Activated naive CD4-positive, alpha-beta T cell treated with anti-CD3 and anti-CD28 coated beads for 36 hours (primary cell): ENCODE measurements around the gene EXOC3L4. TPM values are rescaled to one million over a fixed set of nuclear protein-coding genes. Genes with fewer than 3 reads are reported as not detected.
"Not testable (repeated sequence)": the region's sequence is repeated elsewhere in the genome, so short reads cannot be mapped to it uniquely, and the experiment has no call there.

Experiments used
- CTCF ChIA-PET: fragments of 350-600 bp; sonication (Branson Sonifier 250); formaldehyde crosslinking; loops from one replicate; lab custom pipeline; 2021; ENCODE audit warnings: antibody characterized with exemption; lab: Charles Lee
- DNase-seq: peaks from one replicate; pipeline ENCODE4 v3.0.0-alpha.2; 2020
- H3K27ac Mint-ChIP-seq: one replicate; pipeline ENCODE4 v1.8.0; 2021; ENCODE audit warnings: mild to moderate bottlenecking, mixed read lengths
- H3K27me3 Mint-ChIP-seq: one replicate; pipeline ENCODE4 v1.8.0; 2021; ENCODE audit warnings: low read depth, mixed read lengths
- H3K36me3 Mint-ChIP-seq: one replicate; pipeline ENCODE4 v1.8.0; 2021; ENCODE audit warnings: low read depth, mixed read lengths
- H3K4me1 Mint-ChIP-seq: one replicate; pipeline ENCODE4 v1.8.0; 2021; ENCODE audit warnings: low read depth, mixed read lengths
- H3K4me3 Mint-ChIP-seq: one replicate; pipeline ENCODE4 v1.8.0; 2021; ENCODE audit warnings: mild to moderate bottlenecking, moderate library complexity, mixed read lengths
- H3K9me3 Mint-ChIP-seq: one replicate; pipeline ENCODE4 v1.8.0; 2021; ENCODE audit warnings: mixed read lengths
- intact Hi-C: fragments of 100-400 bp; cut with micrococcal nuclease; formaldehyde crosslinking; loops from one replicate; pipeline ENCODE4 v1.15.1; 2023
- total RNA-seq, 2 experiments: library from RNA; stranded (reverse); gene quantifications; one replicate each; pipeline ENCODE4 v1.2.3, GENCODE V29; 2021

The EXOC3L4 gene
- not detected for total RNA-seq

DNA sequence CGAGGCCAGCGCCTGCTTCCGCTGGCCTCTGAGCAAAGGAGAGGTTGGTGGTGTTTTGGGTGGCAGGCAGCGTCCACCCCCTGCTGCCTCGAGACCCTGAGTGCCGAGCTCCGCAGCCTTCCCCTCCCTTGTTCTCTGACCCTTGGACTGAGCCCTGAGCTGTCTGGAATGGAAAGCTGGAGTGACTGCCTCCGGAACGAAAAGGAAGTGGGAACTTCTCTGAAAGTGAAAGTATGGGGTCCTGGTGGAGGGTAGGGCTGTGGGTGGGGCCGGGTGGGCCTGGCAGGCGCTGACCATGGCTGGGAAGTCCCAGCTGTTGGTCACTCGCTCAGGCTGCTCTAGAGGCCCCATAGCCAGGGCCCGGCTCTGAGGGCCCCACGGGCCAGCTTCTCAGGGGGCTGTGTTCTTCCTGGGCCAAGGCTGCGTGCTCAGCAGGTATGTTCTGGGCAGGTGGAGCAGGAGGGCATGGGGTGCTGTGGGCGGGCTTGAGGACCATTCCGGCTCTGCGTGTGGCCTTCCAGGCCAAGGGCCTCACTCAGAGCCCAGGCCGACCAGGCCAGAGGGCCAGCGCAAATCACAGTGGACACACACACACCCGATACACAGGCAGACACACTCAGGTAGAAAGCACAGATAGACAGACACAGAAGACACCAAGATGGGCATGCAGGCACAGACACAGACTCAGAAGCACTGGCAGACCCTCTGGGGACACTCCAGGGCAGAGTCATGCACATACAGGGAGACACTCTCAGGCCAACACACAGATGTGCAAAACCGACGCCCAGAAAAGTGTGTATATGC, at the start of gene EXOC3L4:
Gene EXOC3L4, plus strand, starts transcription at position 320 of the 804 bp plus-strand sequence. CDS start 5,495 bp downstream, outside the sequence.
- Mint-ChIP-seq H3K4me1 (peaks cover 3% of the 10 kb centered on the region), H3K4me3 (no peak within 1 kb of the TSS), H3K9me3 (no peaks in the 10 kb centered on the region), H3K27ac (no peak within 1 kb of the TSS), H3K36me3 (no peaks in the 10 kb centered on the region), H3K27me3 (peaks cover 4% of the 10 kb centered on the region)
- CTCF ChIA-PET, result interaction anchor here (3.3 kb wide), 1 partner anchor 10 kb away, joined by 28 read pairs; no protein-coding TSS in a partner anchor
- intact Hi-C loops, result loop anchor here (10.0 kb wide), 1 partner anchor 570 kb away; no protein-coding TSS in a partner anchor
- no peak for DNase-seq

DNA sequence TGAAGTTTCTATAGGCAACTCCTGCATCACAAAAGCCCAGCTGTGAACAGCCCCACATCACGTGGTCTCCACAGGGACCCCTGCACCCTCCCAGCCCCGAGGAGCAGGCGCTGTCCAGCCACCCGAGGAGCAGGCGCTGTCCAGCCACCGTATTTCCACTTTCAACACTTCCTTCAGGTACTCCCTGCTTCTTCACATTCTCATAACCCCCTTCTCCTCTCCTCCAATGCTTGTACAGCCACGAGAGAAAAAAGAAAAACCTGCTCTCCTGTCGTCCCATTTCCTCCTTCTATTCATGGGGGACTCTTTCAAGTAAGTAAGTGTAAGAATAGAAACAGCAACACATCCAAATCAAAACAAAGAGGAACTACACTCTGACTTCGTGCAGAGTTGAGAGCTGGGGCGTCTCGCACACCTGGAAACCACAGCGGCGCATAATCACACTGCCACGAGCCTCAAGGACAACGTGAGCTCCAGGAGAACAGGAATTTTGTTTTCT, 49.1 kb upstream of the EXOC3L4 start:
- Mint-ChIP-seq H3K36me3 (peaks cover 9% of the 10 kb centered on the region), H3K4me1 (peaks cover 7% of the 10 kb centered on the region)
- CTCF ChIA-PET, result no interaction called here

DNA sequence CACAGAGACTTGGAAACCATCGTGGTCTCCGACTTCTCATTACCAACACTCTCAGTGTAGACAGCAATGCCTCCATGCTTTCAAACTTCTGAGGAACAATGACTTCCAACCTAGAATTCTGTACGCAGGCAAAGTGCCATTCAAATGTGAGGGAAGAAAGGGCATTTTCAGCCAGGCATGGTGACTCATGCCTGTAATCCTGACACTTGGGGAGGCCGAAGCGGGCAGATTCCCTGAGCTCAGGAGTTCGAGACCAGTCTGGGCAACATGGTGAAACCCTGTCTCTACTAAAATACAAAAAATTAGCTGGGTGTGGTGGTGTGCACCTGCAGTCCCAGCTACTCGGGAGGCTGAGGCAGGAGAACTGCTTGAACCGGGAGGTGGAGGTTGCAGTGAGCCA, 47.1 kb upstream of the EXOC3L4 start:
- H3K9me3 Mint-ChIP-seq, intact Hi-C loops, H3K4me1 Mint-ChIP-seq, H3K27ac Mint-ChIP-seq, H3K36me3 Mint-ChIP-seq, DNase-seq, H3K27me3 Mint-ChIP-seq, H3K4me3 Mint-ChIP-seq: not testable (repeated sequence)
- CTCF ChIA-PET, result interaction anchor here (0.6 kb wide), 1 partner anchor 299 kb away, joined by 3 read pairs; no protein-coding TSS in a partner anchor

More for the DNA sequence above, 49.1 kb upstream of the EXOC3L4 start:
- H3K27ac Mint-ChIP-seq, result no peak overlapping the region
- peaks cover 5% of the 10 kb centered on the region for H3K27me3 Mint-ChIP-seq
- peaks cover 6% of the 10 kb centered on the region for H3K9me3 Mint-ChIP-seq
- DNase-seq, result no peak
- intact Hi-C loops, result no loop called here
- peak overlapping the region; percentile 7 for H3K4me3 Mint-ChIP-seq

DNA sequence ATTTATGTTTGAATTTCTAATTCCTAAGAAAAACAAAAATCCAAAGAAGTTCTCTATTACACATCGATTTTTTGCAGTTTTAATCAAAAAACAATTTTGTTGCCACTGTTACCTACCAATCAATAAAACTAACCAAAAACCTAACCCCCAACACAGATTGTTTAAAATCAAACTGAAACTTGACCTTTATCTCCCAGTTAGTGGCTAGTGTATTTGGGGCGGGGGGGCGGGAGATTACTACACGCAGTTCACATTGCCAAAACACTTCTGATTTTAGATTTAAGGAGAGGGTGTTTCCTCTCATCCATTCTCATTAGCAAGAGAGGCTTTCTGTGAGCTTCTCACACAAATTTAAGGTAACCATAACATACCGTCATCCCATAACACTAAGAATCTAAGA, 43.6 kb upstream of the EXOC3L4 start:
- H3K9me3 Mint-ChIP-seq, result no peaks in the 10 kb centered on the region
- no peak overlapping the region for H3K27ac Mint-ChIP-seq
- DNase-seq, result no peak
- peaks cover 4% of the 10 kb centered on the region for H3K27me3 Mint-ChIP-seq
- CTCF ChIA-PET, result interaction anchor here (0.8 kb wide), 1 partner anchor 28 kb away, joined by 3 read pairs; no protein-coding TSS in a partner anchor
- H3K4me3 Mint-ChIP-seq, result no peak overlapping the region
- peaks cover 5% of the 10 kb centered on the region for H3K4me1 Mint-ChIP-seq
- intact Hi-C loops, result no loop called here
- no peaks in the 10 kb centered on the region for H3K36me3 Mint-ChIP-seq

DNA sequence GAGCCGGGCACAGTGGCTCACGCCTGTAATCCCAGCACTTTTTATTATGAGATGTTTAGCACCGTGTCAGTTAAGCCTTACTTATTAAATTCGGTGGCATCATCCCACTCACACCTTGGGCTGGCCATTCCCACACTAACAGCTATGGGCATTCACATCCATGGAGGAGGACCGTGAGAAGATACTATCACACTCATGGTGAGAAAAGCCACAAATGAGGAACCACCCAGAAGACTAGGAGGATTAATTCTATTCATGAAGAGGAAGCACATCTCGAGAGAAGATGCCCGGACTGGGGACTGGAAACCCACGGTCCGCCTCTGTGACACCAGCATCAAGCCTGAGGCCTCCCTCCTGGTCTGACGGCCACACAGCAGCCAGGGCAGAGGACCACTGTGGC, 42.1 kb upstream of the EXOC3L4 start:
- peaks cover 8% of the 10 kb centered on the region for H3K27me3 Mint-ChIP-seq
- no peak overlapping the region for H3K4me3 Mint-ChIP-seq
- H3K27ac Mint-ChIP-seq, result no peak overlapping the region
- DNase-seq, result no peak
- H3K4me1 Mint-ChIP-seq, result peaks cover 8% of the 10 kb centered on the region
- CTCF ChIA-PET, result interaction anchor here (0.7 to 1.2 kb wide), 2 partner anchors 11 to 22 kb away, joined by 3 to 5 read pairs; no protein-coding TSS in a partner anchor
- no peaks in the 10 kb centered on the region for H3K9me3 Mint-ChIP-seq
- intact Hi-C loops, result no loop called here
- no peaks in the 10 kb centered on the region for H3K36me3 Mint-ChIP-seq

DNA sequence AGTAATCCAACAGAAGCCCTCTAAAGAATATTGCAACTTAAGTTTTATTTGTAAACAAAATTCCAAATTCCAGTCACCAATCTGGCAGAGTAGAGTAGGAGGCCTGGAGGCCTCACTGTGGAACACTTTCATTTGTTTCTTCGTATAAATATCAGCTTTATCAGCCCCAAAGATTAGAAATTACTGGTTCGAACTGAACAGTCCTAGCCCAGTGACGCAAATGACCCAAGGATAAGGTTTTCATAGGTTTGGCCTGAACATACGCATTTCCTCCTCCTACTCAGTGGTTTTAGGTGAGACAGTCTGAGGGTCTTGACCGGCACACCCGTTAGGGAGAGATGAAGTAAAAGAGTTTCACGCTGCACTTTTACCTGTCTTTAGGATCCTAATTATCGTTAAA, 38.8 kb upstream of the EXOC3L4 start:
- H3K4me3 Mint-ChIP-seq, result peak overlapping the region; percentile 49
- H3K27me3 Mint-ChIP-seq, result peaks cover 24% of the 10 kb centered on the region

DNA sequence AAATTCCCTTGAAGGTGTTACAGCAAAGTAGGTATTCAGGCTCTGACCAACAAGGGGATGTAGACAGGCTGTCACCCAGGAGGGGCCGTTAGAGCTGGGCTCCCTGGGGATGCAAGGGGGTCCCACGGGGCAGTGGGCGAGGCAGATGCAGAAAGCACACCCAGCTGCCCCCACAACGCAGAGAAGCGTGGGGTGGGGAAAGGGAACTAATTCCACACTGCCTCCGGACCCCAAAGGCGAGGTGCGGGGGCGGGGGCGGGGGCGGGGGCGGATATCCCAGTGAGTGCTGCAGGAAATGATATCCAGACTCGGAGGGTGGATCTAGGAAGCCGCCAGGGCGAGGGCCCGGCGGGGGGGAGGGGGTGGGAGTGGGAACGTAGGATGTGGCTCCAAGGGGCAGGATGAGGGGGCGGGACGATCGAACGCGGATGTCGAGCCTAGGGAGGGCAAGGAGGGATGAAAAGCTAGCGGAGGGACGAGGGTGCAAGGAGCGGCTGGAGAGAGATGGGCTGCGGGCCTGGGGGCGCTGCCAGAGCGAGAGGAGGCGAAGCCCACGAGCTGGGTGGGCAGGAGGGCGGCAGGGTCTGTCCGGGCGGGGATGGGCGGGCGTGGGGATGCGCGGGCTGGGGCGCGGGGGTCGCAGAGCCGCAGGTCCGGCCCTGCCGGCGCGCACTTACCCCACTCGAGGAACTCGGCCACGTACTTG, 38.0 kb upstream of the EXOC3L4 start:
- no peak overlapping the region for H3K27ac Mint-ChIP-seq
- H3K9me3 Mint-ChIP-seq, result no peaks in the 10 kb centered on the region
- CTCF ChIA-PET, result interaction anchor here (1.2 kb wide), 1 partner anchor 48 kb away, joined by 4 read pairs; no protein-coding TSS in a partner anchor
- peak; percentile 18 for DNase-seq
- peaks cover 8% of the 10 kb centered on the region for H3K4me1 Mint-ChIP-seq
- intact Hi-C loops, result no loop called here
- peaks cover 24% of the 10 kb centered on the region for H3K27me3 Mint-ChIP-seq
- H3K36me3 Mint-ChIP-seq, result no peaks in the 10 kb centered on the region
- H3K4me3 Mint-ChIP-seq, result peak overlapping the region; percentile 74

More for the DNA sequence above, 38.8 kb upstream of the EXOC3L4 start:
- intact Hi-C loops, result no loop called here
- Mint-ChIP-seq H3K4me1 (peaks cover 8% of the 10 kb centered on the region), H3K27ac (no peak overlapping the region), H3K36me3 (no peaks in the 10 kb centered on the region), H3K9me3 (no peaks in the 10 kb centered on the region)
- DNase-seq, result no peak
- CTCF ChIA-PET, result no interaction called here

DNA sequence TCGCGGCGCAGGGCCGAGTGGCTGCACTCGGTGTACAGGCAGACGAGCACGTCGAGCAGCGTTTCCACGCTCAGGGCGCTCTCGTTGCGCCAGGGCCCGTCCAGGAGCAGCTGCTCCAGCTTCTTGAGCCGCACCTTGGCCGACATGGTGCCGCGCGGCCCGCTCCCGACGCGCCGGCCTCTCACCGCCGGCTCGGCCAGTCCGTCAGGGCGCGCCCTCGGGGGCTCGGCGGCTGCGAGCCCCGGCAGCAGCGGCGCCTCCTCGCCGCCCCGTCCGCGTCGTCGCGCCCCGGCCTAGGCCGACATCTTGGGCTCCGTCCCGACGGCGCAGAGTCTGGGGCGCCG, 37.5 kb upstream of the EXOC3L4 start:
- intact Hi-C loops, result no loop called here
- Mint-ChIP-seq H3K36me3 (no peaks in the 10 kb centered on the region), H3K4me3 (peak overlapping the region; percentile 74), H3K27ac (no peak overlapping the region), H3K27me3 (peaks cover 24% of the 10 kb centered on the region), H3K4me1 (peaks cover 8% of the 10 kb centered on the region), H3K9me3 (no peaks in the 10 kb centered on the region)
- CTCF ChIA-PET, result interaction anchor here (1.2 kb wide), 1 partner anchor 48 kb away, joined by 4 read pairs; no protein-coding TSS in a partner anchor
- no peak for DNase-seq

DNA sequence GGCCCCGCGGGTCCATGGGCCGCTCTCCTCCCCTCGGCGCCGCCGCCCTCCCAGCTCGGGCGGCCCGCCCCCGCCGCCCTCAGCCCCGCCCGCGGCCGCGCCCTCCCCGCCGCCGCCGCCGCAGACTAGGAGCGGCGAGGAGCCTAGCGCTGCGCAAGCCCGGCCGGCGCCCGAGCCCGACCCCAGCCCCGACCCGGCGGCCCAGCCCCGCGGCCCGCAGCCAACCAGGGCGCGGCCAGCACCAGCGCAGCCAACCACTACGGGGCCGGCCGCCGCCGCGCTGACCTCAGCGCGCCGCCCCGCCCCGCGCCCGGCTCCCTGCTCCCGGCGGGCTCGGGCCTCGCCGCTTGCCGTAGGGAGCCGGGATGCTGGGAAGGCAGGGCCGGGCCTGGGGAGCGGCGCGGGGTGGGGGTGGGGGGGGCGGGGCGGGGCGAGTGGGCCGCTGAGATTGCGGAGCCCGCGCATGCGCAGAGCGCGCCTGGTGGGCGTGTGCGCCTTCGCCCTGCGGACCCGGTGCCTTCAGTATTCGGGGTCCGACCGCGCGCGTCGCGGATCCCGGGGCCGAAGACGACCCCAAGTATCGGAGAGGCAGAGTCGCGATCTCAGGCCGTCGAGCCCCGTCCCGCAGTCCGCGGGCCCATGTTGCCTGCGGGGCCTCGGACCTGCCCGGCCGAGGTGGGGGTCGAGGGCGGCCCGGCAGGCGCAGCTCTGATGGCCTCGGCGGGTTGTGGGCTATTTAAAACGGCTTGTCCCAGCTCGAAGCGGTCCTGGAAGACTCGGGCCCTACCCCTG, 37.0 kb upstream of the EXOC3L4 start, which contains the start of gene CDC42BPB:
Gene CDC42BPB, minus strand, starts transcription at position 178 of the 792 bp plus-strand sequence. CDS start 376 bp downstream, outside the sequence.
- H3K4me1 Mint-ChIP-seq, result peaks cover 8% of the 10 kb centered on the region
- no peaks in the 10 kb centered on the region for H3K9me3 Mint-ChIP-seq
- CTCF ChIA-PET, result interaction anchor here (1.2 kb wide), 1 partner anchor 47 kb away, joined by 4 read pairs; no protein-coding TSS in a partner anchor
- no peaks in the 10 kb centered on the region for H3K36me3 Mint-ChIP-seq
- no peak within 1 kb of the TSS for H3K27ac Mint-ChIP-seq
- peaks cover 24% of the 10 kb centered on the region for H3K27me3 Mint-ChIP-seq
- peak within 1 kb of the TSS; percentile 74 for H3K4me3 Mint-ChIP-seq
- intact Hi-C loops, result loop anchor here (2.0 kb wide), 1 partner anchor 17 kb away; no protein-coding TSS in a partner anchor
- DNase-seq, result peak; percentile 49

DNA sequence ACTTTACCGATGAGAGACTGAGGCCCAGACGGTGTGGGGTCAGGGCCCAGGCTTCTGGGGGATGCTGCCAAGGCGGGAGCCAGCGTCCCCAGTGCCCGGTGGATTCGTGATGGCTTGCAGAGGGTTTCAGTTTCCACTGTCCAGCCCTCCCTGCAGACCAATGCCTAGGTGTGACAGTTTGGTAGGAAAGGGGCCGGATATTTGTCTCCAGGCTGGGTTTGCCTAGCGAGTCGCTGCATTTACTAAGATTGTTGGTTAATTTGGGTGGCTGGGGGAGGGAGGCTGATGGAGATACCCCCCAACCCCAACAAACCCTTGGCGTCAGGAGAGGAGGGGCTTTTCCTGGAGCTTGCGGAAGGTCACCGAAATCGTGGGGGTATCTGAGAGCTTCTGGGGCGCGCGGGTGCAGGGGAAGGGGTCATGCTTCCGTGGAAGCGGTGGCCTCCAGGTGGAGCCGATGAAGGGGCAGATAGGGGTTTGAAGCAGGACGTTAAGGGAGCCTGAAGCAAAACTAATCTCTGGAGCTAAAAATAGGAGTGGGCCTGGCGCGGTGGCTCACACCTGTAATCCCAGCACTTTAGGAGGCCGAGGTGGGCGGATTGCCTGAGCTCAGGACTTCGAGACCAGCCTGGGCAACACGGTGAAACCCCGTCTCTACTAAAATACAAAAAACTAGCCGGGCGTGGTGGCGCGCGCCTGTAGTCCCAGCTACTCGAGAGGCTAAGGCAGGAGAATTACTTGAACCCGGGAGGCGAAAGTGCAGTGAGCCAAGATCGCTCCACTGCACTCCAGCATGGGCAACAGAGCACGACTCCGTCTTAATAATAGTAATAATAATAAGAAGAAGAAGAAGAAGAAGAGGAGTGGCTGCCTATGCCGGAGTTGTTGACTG, 36.1 kb upstream of the EXOC3L4 start:
- DNase-seq, result no peak
- no peak overlapping the region for H3K27ac Mint-ChIP-seq
- intact Hi-C loops, result loop anchor here (2.0 kb wide), 1 partner anchor 16 kb away; no protein-coding TSS in a partner anchor
- H3K27me3 Mint-ChIP-seq, result peaks cover 24% of the 10 kb centered on the region
- H3K36me3 Mint-ChIP-seq, result no peaks in the 10 kb centered on the region
- H3K9me3 Mint-ChIP-seq, result no peaks in the 10 kb centered on the region
- H3K4me3 Mint-ChIP-seq, result peak overlapping the region; percentile 53
- CTCF ChIA-PET, result no interaction called here
- H3K4me1 Mint-ChIP-seq, result peaks cover 8% of the 10 kb centered on the region

DNA sequence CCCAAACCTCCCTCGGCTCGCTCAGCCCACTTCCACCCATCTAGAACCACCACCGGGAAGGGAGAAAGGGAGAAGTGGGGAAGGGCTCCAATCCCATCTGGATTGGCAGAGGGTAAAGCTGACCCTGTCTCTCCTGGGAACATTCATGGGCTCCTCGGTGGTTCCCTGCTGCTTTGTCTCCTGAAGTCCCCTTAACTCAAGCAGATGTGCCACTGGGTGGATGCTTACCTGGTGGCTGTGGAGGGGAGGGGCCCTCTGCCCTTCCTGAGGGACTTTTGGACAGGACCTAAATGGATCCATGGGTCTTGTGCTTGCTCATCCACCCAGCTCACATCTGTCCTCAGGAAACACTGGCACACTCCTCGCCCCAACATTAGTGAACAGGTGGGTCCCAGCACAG, 35.0 kb upstream of the EXOC3L4 start:
- no peak for DNase-seq
- Mint-ChIP-seq H3K4me1 (peaks cover 8% of the 10 kb centered on the region), H3K4me3 (no peak overlapping the region), H3K27ac (no peak overlapping the region), H3K36me3 (no peaks in the 10 kb centered on the region), H3K27me3 (peaks cover 24% of the 10 kb centered on the region), H3K9me3 (no peaks in the 10 kb centered on the region)
- CTCF ChIA-PET, result no interaction called here
- intact Hi-C loops, result loop anchor here (2.0 kb wide), 1 partner anchor 15 kb away; no protein-coding TSS in a partner anchor
